ENCODE measurements around the gene STK10.

DNA sequence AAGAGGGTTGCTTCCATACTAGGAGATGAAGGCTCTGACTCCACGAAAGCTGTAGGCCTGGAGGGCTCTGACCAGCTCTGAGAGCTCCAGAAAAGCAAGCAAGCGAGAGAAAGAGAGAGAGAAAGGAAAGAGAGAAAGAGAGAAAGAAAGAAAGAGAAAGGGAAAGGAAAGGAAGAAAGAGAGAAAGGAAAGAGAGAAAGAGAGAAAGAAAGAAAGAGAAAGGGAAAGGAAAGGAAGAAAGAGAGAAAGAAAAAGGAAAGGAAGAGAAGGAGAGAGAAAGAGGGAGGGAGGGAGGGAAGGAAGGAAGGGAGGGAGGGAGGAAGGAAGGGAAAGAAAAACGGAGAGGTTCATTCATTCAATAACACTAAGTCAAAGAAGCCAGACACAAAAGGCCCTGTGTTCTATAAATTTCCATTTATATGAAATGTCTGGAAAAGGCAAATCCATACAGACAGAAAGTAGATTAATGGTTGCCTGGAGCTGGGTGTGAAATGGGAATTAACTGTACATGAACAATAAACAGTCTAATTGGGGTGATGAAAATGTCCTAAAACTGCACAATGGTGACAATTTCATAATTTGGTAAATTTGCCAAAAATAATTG lies 1.8 kb upstream of the STK10 start:
- TF ChIP-seq, protein P1, sequence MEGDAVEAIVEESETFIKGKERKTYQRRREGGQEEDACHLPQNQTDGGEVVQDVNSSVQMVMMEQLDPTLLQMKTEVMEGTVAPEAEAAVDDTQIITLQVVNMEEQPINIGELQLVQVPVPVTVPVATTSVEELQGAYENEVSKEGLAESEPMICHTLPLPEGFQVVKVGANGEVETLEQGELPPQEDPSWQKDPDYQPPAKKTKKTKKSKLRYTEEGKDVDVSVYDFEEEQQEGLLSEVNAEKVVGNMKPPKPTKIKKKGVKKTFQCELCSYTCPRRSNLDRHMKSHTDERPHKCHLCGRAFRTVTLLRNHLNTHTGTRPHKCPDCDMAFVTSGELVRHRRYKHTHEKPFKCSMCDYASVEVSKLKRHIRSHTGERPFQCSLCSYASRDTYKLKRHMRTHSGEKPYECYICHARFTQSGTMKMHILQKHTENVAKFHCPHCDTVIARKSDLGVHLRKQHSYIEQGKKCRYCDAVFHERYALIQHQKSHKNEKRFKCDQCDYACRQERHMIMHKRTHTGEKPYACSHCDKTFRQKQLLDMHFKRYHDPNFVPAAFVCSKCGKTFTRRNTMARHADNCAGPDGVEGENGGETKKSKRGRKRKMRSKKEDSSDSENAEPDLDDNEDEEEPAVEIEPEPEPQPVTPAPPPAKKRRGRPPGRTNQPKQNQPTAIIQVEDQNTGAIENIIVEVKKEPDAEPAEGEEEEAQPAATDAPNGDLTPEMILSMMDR (conservative IDR thresholded peaks at IDR 0.05; ENCODE audit: low read depth in 2 of 2) = no peak
- TF ChIP-seq EZH2 (IDR thresholded peaks at IDR 0.05; ENCODE audit: low read depth, unreplicated experiment) (no peak), CREB1 (CRISPR knock-in tag; IDR thresholded peaks at IDR 0.05; ENCODE audit: low read depth) (no peak)
